ENCODE results near the gene PKP2. TPM values are rescaled to one million over a fixed set of nuclear protein-coding genes. Genes with fewer than 3 reads are reported as not detected.

Gene PKP2
- total and polyA plus RNA-seq, 2 of the 13 experiments (the other 11 are each of a cell fraction or from before 2014, with no cell fraction given), result 15.1 to 25.3 TPM

DNA sequence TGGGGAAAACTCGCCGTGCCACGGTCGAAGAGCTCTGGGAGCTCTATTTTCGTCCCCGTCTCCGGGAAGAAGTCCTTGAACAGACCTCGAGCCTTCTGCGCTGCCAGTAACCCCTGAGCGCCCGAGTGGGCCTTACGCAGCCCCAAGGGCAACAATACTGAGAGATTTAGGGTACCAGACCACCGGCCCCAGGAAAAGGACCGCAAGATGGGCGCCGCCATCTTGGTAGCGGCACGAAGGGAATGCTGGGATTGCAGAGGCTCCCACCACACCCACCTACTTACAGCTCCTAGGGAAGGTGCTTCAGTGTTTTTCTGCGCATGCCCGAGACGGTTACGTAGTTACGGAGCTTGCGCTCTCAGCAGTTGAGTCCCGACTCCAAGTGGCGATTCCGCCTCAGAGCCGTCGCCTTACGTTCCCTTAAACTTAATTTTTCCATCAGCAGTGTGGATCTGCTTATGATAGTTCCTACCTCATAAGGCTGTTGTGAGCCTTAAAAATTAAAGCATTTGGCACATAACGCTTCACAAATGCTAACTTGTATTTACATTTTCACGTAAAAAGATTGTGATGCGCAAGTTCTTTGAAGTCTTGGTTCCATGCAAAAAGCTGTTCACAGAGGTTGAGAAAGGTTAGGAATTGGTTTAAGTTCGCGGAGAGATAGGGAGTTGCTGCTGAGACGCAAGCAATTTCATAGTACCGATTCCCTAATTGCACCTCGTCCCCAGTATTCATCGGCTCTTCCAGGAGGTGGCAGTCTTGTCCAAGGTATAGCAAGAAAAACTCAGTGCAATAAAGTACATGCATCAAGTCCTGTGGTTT, 140.7 kb downstream of the PKP2 start, which contains the start of gene YARS2:
TSS of gene YARS2 (minus strand) at position 244 of the 822 bp plus-strand sequence. CDS start at position 221, 23 bp downstream.
- Histone ChIP-seq H4K20me1 (ENCODE audit: insufficient read depth, low read length) (no peaks in the 10 kb centered on the region), H3K9ac (ENCODE audit: insufficient read depth, low read depth, low read length) (peak within 1 kb of the TSS; percentile 90), H3K4me2 (ENCODE audit: low read depth, low read length) (peak within 1 kb of the TSS; percentile 80), H2AFZ (ENCODE audit: low read length) (peak within 1 kb of the TSS; percentile 96), H3K36me3 (replicated peaks in 1 of 2; ENCODE audit: control insufficient read depth in 1 of 2, insufficient read depth in 2 of 2, low read length in 2 of 2) (peaks cover 4 to 15% of the 10 kb centered on the region in 2 experiments; a peak in 4 of 5 replicates), H3K27me3 (ENCODE audit: control insufficient read depth in 1 of 2, insufficient read depth in 2 of 2, low read length in 2 of 2) (peaks cover 0 to under 1% of the 10 kb centered on the region in 2 experiments; a peak in 1 of 5 replicates), H3K9me3 (ENCODE audit: low read length) (no peaks in the 10 kb centered on the region), H3K4me1 (ENCODE audit: insufficient read depth, low read length) (peaks cover 30% of the 10 kb centered on the region), H3K4me3 (replicated peaks in 1 of 3; ENCODE audit: insufficient read depth in 1 of 3, low read depth in 2 of 3, low read length in 3 of 3) (peak within 1 kb of the TSS; percentile 86 to 95 (median 91)), H3K79me2 (ENCODE audit: insufficient read depth, low read length) (peaks cover 29% of the 10 kb centered on the region), H3K27ac (ENCODE audit: extremely low read length, insufficient read depth, low read length) (peak within 1 kb of the TSS; percentile 76)
- in situ Hi-C loops (cut with HindIII; ENCODE audit: extremely low pct_ligation_motif_present, low pct_unique_long_range_greater_than_20kb) (loop anchor here (5.0 to 25.0 kb wide), 3 partner anchors 146 to 1266 kb away; partner anchors contain the start of gene ALG10), intact Hi-C loops (cut with micrococcal nuclease; ENCODE audit: unreplicated experiment) (loop anchor here (1.0 to 10.0 kb wide), 5 partner anchors 109 to 1266 kb away; partner anchors contain the start of gene ALG10)
- ChIA-PET CTCF (ENCODE audit: low intra/inter-chr PET ratio, low total read pairs) (interaction anchor here (1.4 to 2.8 kb wide), 3 partner anchors 163 to 1266 kb away, joined by 4 to 25 read pairs (median 14); partner anchors contain the start of gene ALG10), POLR2A (interaction anchor here (0.6 to 2.0 kb wide), 17 partner anchors 12 to 1266 kb away, joined by 3 to 31 read pairs (median 3); partner anchors contain the start of genes ALG10, DNM1L, ETFBKMT and FGD4)
- peak; percentile 96 for ATAC-seq
- peak; percentile 96 for DNase-seq (ENCODE audit: low spot score)
- BruUV-seq (replicated peaks), result no TSS peak
- peak; percentile 76 for FAIRE-seq
- under 1% methylated on average over 30 of the region's 39 CpGs for WGBS (ENCODE audit: low lambda C conversion rate)
- TF ChIP-seq, protein P1, sequence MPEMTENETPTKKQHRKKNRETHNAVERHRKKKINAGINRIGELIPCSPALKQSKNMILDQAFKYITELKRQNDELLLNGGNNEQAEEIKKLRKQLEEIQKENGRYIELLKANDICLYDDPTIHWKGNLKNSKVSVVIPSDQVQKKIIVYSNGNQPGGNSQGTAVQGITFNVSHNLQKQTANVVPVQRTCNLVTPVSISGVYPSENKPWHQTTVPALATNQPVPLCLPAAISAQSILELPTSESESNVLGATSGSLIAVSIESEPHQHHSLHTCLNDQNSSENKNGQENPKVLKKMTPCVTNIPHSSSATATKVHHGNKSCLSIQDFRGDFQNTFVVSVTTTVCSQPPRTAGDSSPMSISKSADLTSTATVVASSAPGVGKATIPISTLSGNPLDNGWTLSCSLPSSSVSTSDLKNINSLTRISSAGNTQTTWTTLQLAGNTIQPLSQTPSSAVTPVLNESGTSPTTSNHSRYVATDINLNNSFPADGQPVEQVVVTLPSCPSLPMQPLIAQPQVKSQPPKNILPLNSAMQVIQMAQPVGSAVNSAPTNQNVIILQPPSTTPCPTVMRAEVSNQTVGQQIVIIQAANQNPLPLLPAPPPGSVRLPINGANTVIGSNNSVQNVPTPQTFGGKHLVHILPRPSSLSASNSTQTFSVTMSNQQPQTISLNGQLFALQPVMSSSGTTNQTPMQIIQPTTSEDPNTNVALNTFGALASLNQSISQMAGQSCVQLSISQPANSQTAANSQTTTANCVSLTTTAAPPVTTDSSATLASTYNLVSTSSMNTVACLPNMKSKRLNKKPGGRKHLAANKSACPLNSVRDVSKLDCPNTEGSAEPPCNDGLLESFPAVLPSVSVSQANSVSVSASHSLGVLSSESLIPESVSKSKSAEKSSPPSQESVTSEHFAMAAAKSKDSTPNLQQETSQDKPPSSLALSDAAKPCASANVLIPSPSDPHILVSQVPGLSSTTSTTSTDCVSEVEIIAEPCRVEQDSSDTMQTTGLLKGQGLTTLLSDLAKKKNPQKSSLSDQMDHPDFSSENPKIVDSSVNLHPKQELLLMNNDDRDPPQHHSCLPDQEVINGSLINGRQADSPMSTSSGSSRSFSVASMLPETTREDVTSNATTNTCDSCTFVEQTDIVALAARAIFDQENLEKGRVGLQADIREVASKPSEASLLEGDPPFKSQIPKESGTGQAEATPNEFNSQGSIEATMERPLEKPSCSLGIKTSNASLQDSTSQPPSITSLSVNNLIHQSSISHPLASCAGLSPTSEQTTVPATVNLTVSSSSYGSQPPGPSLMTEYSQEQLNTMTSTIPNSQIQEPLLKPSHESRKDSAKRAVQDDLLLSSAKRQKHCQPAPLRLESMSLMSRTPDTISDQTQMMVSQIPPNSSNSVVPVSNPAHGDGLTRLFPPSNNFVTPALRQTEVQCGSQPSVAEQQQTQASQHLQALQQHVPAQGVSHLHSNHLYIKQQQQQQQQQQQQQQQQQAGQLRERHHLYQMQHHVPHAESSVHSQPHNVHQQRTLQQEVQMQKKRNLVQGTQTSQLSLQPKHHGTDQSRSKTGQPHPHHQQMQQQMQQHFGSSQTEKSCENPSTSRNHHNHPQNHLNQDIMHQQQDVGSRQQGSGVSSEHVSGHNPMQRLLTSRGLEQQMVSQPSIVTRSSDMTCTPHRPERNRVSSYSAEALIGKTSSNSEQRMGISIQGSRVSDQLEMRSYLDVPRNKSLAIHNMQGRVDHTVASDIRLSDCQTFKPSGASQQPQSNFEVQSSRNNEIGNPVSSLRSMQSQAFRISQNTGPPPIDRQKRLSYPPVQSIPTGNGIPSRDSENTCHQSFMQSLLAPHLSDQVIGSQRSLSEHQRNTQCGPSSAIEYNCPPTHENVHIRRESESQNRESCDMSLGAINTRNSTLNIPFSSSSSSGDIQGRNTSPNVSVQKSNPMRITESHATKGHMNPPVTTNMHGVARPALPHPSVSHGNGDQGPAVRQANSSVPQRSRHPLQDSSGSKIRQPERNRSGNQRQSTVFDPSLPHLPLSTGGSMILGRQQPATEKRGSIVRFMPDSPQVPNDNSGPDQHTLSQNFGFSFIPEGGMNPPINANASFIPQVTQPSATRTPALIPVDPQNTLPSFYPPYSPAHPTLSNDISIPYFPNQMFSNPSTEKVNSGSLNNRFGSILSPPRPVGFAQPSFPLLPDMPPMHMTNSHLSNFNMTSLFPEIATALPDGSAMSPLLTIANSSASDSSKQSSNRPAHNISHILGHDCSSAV (CRISPR knock-in tag; IDR thresholded peaks at IDR 0.05; ENCODE audit: borderline replicate concordance), result no peak
- TF ChIP-seq ZNF484 (CRISPR knock-in tag; IDR thresholded peaks at IDR 0.05; ENCODE audit: borderline replicate concordance, low read depth) (no peak), NFE2L2 (IDR thresholded peaks at IDR 0.05; ENCODE audit: low read length) (no peak), ZMYM2 (CRISPR knock-in tag; IDR thresholded peaks at IDR 0.05) (no peak), ZNF362 (CRISPR knock-in tag; IDR thresholded peaks at IDR 0.05; ENCODE audit: borderline replicate concordance) (0 out of 2 replicates have a peak, but pooled peaks have one; percentile 44), SRSF9 (IDR thresholded peaks at IDR 0.05; ENCODE audit: borderline replicate concordance, insufficient read depth, low read depth, low read length, poor library complexity, severe bottlenecking) (no peak), NONO (IDR thresholded peaks at IDR 0.05) (no peak), NONO (CRISPR knock-in tag; conservative IDR thresholded peaks at IDR 0.05) (no peak; the same call in 1 of the 2 replicates), SAP130 (CRISPR knock-in tag; IDR thresholded peaks at IDR 0.05; ENCODE audit: low read depth) (peak; percentile 15; the same call in 1 of the 2 replicates), ZNF770 (CRISPR knock-in tag; IDR thresholded peaks at IDR 0.05) (peak; percentile 45; the same call in 1 of the 2 replicates)
